A549 treated with CORT108297 at 1 μM for 4 hours (cell line): Measurements from ENCODE around the gene TRABD. TPM values are rescaled to one million over a fixed set of nuclear protein-coding genes. Genes with fewer than 3 reads are reported as not detected.

Experiments
- total RNA-seq: library from RNA; stranded (reverse); fragments of 200-300 nt; extraction: Qiagen RNA extraction; gene quantifications from 5 replicates; pipeline ENCODE4 v1.2.3, GENCODE V29; 2022

TRABD gene
- total RNA-seq = 23.0 to 40.5 TPM (median 39.0 TPM) in 5 replicates

GRCh38 chr22:50185375-50186087, at the start of gene TRABD:
Gene TRABD (plus strand): TSS chr22:50185913. CDS start chr22:50193061, 7,148 bp downstream.

GRCh38 chr22:50170453-50171318, 15.0 kb upstream of the TRABD start, which contains the start of gene PANX2:
Gene PANX2 (plus strand): TSS chr22:50170731. CDS start chr22:50170731, 0 bp downstream.

GRCh38 chr22:50200461-50201190, 14.9 kb downstream of the TRABD start, which contains the start of gene SELENOO:
Gene SELENOO (plus strand): TSS chr22:50201011. CDS start chr22:50201037, 26 bp downstream.

GRCh38 chr22:50244420-50245213, 58.9 kb downstream of the TRABD start, which contains the start of gene TUBGCP6:
Gene TUBGCP6 (minus strand): TSS chr22:50245023. CDS start chr22:50244459, 564 bp downstream.

Other genes starting within 250 kb of the TRABD start
- gene PIM3, start 225.1 kb upstream of the TRABD start, total RNA-seq = 21.2 to 50.3 TPM (median 44.2 TPM) in 5 replicates
- 0.03 to 0.04 TPM in 2 of 5 replicates, not detected in the others for gene IL17REL, start 173.1 kb upstream of the TRABD start, total RNA-seq
- not detected in 5 replicates for gene TTLL8, start 127.6 kb upstream of the TRABD start, total RNA-seq
- gene MLC1, start 100.5 kb upstream of the TRABD start, total RNA-seq = 0.03 to 0.13 TPM (median 0.05 TPM) in 5 replicates
- gene MOV10L1, start 95.9 kb upstream of the TRABD start, total RNA-seq = not detected in 5 replicates
- gene PANX2, start 15.2 kb upstream of the TRABD start, total RNA-seq = 4.6 to 7.9 TPM (median 7.1 TPM) in 5 replicates
- gene SELENOO, start 15.1 kb downstream of the TRABD start, total RNA-seq = 11.5 to 21.2 TPM (median 20.3 TPM) in 5 replicates
- gene TUBGCP6, start 59.1 kb downstream of the TRABD start, total RNA-seq = 6.3 to 13.5 TPM (median 12.4 TPM) in 5 replicates
- gene HDAC10, start 65.4 kb downstream of the TRABD start, total RNA-seq = 7.2 to 15.7 TPM (median 12.1 TPM) in 5 replicates
- 19.3 to 29.1 TPM (median 25.8 TPM) in 5 replicates for gene MAPK12, start 75.8 kb downstream of the TRABD start, total RNA-seq
- gene MAPK11, start 84.5 kb downstream of the TRABD start, total RNA-seq = 4.7 to 7.6 TPM (median 7.3 TPM) in 5 replicates
- gene PLXNB2, start 121.7 kb downstream of the TRABD start, total RNA-seq = 85.2 to 127 TPM (median 116 TPM) in 5 replicates
- gene DENND6B, start 141.1 kb downstream of the TRABD start, total RNA-seq = 1.6 to 4.0 TPM (median 3.7 TPM) in 5 replicates
- 10.0 to 16.3 TPM (median 13.7 TPM) in 5 replicates for gene PPP6R2, start 157.4 kb downstream of the TRABD start, total RNA-seq